Measurements from ENCODE around the gene TMEM220.
A peak's percentile ranks its signal among the peaks of the same experiment; 100 is the strongest.

The TMEM220 gene

DNA sequence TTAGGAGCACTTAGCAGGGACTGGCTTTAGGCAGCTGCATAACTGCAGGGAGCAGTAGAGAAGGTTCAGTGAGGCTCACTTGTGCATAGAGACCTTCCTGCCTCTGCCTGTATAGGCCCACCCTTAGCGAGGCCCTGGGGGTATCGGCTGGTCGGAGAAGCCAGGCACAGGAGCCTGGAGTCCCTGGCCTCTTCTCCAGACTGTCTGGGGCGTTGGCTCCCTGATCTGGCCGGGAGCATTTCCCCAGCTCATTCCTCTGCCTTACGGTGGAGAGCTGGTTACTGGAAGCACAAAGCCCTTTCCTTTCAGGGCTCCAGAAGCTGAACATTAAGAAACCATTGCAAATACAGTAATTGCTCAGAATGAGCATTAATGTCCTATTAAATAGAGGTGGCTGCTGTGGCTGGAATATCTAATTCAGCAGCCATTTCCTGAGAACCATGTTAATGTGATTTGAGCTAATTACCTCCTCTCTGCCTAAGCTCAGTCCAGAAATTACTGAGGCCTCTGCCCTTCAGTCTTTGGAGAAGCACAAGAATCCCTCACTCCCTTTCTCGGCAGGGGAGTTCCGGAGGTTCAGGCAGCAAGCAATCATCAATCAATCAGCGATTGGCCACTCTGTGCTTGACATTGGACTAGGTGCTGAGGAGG, 18.8 kb upstream of the TMEM220 start:
- TF ChIP-seq, protein P1, sequence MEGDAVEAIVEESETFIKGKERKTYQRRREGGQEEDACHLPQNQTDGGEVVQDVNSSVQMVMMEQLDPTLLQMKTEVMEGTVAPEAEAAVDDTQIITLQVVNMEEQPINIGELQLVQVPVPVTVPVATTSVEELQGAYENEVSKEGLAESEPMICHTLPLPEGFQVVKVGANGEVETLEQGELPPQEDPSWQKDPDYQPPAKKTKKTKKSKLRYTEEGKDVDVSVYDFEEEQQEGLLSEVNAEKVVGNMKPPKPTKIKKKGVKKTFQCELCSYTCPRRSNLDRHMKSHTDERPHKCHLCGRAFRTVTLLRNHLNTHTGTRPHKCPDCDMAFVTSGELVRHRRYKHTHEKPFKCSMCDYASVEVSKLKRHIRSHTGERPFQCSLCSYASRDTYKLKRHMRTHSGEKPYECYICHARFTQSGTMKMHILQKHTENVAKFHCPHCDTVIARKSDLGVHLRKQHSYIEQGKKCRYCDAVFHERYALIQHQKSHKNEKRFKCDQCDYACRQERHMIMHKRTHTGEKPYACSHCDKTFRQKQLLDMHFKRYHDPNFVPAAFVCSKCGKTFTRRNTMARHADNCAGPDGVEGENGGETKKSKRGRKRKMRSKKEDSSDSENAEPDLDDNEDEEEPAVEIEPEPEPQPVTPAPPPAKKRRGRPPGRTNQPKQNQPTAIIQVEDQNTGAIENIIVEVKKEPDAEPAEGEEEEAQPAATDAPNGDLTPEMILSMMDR (IDR thresholded peaks at IDR 0.05; ENCODE audit: low read depth, low read length): no peak
- DNase-seq (ENCODE audit: low read depth in 2 of 2): no peak
- no peak overlapping the region for H3K4me3 ChIP-seq (replicated peaks in 1 of 2; ENCODE audit: low read depth in 2 of 2, low read length in 2 of 2)

DNA sequence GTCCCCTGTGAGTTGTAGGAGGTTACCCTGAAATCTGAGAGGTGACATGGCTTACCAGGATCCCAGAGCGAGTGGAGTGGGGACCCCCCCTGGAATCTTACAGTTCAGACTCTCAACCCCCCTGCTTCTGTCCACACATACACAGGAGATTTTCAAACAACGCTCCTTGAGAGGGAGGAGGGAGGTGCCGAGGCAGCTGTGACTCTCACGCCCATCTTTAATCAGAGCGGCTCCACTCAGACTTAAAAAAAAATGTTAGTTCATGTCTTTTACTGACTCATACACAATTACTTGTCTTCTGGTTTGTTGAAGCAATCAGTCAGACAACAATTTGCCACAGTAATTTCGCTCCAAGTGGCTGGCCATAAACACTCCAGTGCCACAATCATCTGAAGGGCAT, 15.4 kb upstream of the TMEM220 start:
- TF ChIP-seq, protein P1 (IDR thresholded peaks at IDR 0.05; ENCODE audit: low read depth, low read length): no peak
- H3K4me3 ChIP-seq (replicated peaks in 1 of 2; ENCODE audit: low read depth in 2 of 2, low read length in 2 of 2): no peak overlapping the region
- no peak for DNase-seq (ENCODE audit: low read depth in 2 of 2)

DNA sequence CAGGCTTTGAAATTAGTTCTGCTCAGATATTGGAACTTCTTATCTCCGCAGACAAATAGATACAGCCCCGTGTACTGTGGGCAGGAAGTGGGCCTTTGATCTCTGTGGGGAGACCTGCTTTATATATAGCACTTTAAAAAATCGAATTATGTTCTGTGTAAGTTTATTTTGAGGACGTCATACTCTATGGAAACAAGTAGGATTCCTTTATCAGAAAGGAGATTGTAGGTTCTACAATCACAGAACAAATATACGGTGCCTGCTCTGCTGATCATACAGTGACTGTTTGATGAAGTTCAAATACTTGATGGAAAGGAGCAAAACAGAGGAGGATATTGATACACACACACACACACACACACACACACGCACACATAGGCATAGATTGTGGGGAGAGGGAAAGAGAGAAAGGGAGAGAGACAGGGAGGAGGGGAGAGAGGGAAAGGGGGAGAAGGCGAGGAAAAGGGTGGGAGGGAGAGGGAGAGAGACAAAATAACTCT, 14.7 kb upstream of the TMEM220 start:
- TF ChIP-seq, protein P1 (IDR thresholded peaks at IDR 0.05; ENCODE audit: low read depth, low read length): no peak
- H3K4me3 ChIP-seq (replicated peaks in 1 of 2; ENCODE audit: low read depth in 2 of 2, low read length in 2 of 2): no peak overlapping the region
- no peak for DNase-seq (ENCODE audit: low read depth in 2 of 2)

DNA sequence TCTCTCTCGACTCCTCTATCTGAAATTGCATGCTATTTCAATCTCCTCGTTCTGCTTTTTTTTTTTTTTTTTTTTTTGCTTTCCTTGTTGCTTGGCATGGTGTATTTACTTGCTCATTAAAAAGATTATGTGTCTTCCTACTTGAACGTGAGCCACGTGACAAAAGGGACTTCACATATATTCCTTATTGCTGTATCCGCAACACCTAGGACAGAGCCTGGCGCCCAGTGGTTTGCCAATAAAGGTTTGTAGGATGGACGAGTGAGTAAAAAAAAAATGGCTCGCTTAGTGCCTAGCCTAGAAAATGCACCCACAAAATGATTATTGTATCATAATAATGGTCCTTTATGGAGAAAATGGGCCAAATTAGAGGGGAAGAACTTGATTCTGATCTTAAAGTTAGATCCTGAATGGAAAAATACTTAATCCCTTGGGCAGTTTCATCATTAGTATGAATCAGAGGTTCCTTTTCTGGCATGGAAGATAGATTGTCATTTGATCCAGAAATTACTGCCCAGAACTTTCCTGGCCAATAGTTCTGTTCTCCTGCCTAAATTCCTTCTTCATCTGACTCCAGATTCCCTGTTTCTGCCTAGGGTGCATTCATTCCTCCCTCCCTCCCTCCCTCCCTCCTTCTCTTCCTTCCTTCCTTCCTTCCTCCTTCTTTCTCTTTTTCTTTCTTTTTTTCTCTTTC, 13.6 kb upstream of the TMEM220 start:
- TF ChIP-seq, protein P1 (IDR thresholded peaks at IDR 0.05; ENCODE audit: low read depth, low read length): no peak
- DNase-seq (ENCODE audit: low read depth in 2 of 2): peak; percentile 34 to 56

DNA sequence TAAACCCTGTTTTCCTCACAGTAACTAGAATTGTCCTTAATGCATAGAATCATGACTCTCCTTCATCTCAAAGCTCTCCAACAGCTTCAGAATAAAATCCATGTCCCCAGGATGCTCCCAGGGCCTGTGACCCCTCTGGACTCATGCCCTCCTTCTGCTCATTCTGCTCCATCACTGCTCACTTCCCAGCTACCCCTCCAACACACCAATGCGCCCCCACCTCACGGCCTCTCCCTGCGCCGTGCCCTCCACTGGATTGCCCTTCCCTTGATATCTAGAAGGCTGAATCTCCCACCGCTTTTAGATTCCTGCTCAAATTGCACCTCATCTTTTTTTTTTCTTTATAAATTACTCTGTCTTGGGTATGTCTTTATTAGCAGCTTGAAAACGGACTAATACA, 12.6 kb upstream of the TMEM220 start:
- no peak for DNase-seq (ENCODE audit: low read depth in 2 of 2)
- TF ChIP-seq, protein P1 (IDR thresholded peaks at IDR 0.05; ENCODE audit: low read depth, low read length): no peak

More for the DNA sequence above, 13.6 kb upstream of the TMEM220 start:
- no peak overlapping the region for H3K4me3 ChIP-seq (replicated peaks in 1 of 2; ENCODE audit: low read depth in 2 of 2, low read length in 2 of 2)

DNA sequence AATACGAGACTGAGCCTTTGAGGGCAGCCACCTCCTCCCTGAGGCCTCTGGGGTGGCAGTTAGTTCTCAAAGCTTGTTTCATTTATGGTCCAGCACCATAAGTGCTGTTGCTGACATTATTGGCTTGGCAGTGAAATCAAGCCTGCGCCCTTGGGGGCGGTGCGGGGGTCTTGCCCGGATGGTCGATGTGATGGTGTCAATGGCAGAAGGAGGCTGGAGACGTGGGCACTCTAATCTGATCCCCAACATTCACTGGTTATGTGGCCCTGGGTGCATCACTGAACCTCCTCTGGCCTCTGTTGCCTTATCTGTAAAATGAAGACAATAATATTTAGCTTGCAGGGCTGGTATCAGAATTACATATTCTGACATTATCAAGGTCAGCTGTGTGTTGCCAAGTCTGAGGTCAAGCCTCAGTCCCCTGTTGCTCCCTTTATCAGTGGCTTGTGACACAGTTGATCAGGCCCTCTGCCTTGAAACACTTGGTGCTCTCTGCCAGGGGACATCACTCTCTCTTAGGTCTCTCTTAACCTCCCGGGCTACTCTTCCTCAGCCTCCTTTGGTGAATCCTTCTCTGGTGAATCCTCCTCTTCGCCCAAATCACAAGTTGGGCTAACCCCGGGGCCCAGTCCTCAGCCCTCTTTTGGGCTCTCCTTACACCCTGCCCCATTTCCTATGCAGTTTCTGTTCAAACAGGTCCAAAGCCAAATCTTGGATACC, 11.8 kb upstream of the TMEM220 start:
- no peak overlapping the region for H3K4me3 ChIP-seq (replicated peaks in 1 of 2; ENCODE audit: low read depth in 2 of 2, low read length in 2 of 2)
- TF ChIP-seq, protein P1 (IDR thresholded peaks at IDR 0.05; ENCODE audit: low read depth, low read length): no peak
- no peak for DNase-seq (ENCODE audit: low read depth in 2 of 2)

More for the DNA sequence above, 12.6 kb upstream of the TMEM220 start:
- H3K4me3 ChIP-seq (replicated peaks in 1 of 2; ENCODE audit: low read depth in 2 of 2, low read length in 2 of 2): no peak overlapping the region
